HUDEP-2 (cell line): ENCODE measurements around the gene ZDHHC22.

Experiments
- DNase-seq, 76 experiments: peaks; one replicate each; lab custom pipeline; 2025; ENCODE audit not compliant: unreplicated experiment in 76 of 76; lab: John Stamatoyannopoulos, UW

Gene ZDHHC22

GRCh38 chr14:77086017-77086727, 55.4 kb downstream of the ZDHHC22 start:
- no peak for DNase-seq

GRCh38 chr14:77085538-77085937, 56.1 kb downstream of the ZDHHC22 start:
- peak in 1 of 76 experiments; percentile 8 for DNase-seq

DNA sequence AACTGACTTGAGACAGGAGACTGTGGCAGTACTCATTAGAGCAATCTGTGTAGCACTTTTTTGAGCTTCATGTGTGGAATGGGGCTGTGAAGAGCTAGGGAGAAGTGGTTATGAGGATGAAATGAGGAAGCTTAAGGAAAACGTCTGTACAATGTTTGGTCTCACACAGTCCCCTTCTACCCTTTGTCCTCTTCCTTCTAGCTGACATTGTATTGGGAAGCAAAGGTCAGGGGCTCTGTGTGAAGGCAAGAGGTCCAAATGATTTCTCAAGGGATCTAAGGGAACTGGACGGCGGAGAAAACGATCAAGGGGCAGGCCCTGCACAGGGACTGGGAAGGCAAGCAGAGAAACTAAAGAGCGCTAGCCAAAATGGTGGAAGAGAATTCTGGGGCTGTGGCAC, 56.6 kb downstream of the ZDHHC22 start:
- DNase-seq = no peak

- DNase-seq = peak in 47 of 76 experiments; percentile 4 to 65 (median 29)
These were observed 58.5 kb downstream of the ZDHHC22 start for GRCh38 chr14:77083082-77083481.

- peak in 24 of 76 experiments; percentile 1 to 59 (median 22) for DNase-seq
These were observed 59.2 kb downstream of the ZDHHC22 start for GRCh38 chr14:77082356-77082755.
